GM12875 (cell line): ENCODE data around the gene ARHGAP23.

Experiments
- H3K4me3 ChIP-seq: one replicate; pipeline ENCODE4 v1.5.1; 2011; ENCODE audit warnings: low read depth, low read length, control low read depth
- TF ChIP-seq, protein P1 (sequence below): IDR thresholded peaks from 2 replicates; pipeline ENCODE4 v1.5.1; 2011; ENCODE audit warnings: low read depth, mild to moderate bottlenecking, control low read depth, inconsistent platforms, low read length, moderate library complexity, borderline replicate concordance; ENCODE audit not compliant: insufficient read depth

ARHGAP23 gene

DNA sequence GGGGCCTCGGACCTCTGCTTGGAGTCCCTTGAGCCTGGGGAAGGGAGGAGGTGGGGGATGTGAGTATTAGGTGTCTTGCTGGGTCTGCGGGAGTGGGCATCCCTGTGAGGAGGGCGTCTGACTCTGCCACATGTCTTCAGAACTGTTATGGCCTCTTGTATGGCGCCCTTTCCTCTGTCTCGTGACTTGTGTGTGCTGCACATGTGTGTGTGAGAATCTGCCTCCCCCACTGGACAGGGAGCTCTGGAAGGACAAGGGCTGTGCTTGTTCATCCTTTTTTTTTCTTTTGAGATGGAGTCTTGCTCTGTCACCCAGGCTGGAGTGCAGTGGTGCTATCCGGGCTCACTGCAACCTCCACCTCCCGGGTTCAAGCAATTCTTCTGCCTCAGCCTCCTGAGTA lies 33.4 kb downstream of the ARHGAP23 start:
- TF ChIP-seq, protein P1, sequence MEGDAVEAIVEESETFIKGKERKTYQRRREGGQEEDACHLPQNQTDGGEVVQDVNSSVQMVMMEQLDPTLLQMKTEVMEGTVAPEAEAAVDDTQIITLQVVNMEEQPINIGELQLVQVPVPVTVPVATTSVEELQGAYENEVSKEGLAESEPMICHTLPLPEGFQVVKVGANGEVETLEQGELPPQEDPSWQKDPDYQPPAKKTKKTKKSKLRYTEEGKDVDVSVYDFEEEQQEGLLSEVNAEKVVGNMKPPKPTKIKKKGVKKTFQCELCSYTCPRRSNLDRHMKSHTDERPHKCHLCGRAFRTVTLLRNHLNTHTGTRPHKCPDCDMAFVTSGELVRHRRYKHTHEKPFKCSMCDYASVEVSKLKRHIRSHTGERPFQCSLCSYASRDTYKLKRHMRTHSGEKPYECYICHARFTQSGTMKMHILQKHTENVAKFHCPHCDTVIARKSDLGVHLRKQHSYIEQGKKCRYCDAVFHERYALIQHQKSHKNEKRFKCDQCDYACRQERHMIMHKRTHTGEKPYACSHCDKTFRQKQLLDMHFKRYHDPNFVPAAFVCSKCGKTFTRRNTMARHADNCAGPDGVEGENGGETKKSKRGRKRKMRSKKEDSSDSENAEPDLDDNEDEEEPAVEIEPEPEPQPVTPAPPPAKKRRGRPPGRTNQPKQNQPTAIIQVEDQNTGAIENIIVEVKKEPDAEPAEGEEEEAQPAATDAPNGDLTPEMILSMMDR = no peak
- H3K4me3 ChIP-seq = no peak overlapping the region

DNA sequence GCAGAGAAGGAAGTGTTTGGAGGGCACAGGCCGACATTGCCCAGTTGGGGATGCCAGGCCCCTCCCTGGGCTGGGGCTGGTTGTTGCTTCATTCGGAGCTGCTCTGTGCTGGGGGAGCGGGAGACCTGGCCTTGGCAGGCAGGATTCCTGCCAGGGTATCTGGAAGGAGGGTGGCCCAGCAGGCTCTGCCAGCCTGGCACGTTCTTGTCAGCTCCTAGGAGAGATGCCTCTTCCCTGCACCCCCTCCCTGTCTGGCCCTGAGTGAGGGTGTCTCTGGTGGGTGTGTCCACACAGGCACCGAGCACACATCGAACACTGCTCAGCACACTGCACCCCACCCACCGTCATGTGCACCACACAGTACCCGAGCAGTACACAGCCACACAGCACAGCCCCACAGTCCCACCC lies 35.2 kb downstream of the ARHGAP23 start:
- no peak overlapping the region for H3K4me3 ChIP-seq
- TF ChIP-seq, protein P1 = no peak

DNA sequence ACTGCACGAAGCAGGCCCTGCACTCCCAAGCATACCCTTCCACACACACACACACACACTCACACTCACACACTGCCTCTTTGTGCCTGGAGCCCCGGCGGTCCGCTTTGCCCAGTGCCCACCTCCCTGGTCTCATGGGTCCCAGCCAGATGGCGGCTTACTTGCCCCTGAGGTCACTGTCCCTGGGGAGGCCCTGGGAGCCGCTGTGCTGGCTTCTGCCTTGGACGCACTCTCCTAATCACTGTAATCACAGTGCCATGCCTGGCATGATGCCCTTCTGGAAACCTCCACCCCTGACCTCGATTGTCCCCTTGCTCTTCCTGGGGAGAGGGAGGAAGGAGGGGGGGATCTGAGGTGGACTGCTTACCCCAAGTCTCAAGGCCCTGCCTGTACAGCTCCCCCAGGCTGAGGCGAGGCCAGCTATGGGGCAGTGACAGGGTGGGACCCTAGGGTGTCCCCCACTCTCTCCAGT lies 36.0 kb downstream of the ARHGAP23 start:
- TF ChIP-seq, protein P1 = no peak
- H3K4me3 ChIP-seq = no peak overlapping the region

DNA sequence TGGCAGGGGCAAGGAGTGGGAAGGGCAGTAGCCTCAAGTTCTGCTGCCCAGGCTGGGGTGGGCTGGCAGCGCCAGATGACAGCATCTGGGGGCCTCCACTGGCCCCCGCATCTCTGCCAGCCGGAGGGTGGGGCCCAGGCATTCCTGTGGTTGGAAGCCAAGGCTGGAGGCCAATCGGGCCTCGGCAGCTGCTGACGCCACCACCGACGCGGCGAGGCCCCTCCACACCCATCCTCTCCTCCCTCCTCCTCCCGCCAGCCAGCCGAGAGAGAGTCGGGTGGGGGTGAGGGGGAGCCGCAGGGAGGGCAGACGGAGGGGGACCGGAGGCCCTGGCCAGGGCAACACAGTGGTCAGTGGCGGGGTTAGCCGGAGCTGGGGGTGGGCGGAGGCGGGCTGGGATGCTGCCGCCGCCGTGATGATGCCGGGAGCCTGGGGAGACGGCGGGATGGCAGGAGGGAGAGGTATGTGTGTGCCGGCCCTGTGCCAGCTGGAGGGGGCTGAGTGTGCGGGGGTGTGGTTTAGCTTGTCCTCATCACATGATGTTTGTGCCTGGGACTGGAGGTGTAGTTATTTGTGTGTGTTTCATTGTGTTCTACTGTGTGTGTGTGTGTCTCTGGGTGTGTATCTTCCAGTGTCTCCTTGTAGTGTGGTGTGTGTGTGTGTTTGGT lies 36.6 kb downstream of the ARHGAP23 start:
- no peak overlapping the region for H3K4me3 ChIP-seq
- TF ChIP-seq, protein P1 = no peak

DNA sequence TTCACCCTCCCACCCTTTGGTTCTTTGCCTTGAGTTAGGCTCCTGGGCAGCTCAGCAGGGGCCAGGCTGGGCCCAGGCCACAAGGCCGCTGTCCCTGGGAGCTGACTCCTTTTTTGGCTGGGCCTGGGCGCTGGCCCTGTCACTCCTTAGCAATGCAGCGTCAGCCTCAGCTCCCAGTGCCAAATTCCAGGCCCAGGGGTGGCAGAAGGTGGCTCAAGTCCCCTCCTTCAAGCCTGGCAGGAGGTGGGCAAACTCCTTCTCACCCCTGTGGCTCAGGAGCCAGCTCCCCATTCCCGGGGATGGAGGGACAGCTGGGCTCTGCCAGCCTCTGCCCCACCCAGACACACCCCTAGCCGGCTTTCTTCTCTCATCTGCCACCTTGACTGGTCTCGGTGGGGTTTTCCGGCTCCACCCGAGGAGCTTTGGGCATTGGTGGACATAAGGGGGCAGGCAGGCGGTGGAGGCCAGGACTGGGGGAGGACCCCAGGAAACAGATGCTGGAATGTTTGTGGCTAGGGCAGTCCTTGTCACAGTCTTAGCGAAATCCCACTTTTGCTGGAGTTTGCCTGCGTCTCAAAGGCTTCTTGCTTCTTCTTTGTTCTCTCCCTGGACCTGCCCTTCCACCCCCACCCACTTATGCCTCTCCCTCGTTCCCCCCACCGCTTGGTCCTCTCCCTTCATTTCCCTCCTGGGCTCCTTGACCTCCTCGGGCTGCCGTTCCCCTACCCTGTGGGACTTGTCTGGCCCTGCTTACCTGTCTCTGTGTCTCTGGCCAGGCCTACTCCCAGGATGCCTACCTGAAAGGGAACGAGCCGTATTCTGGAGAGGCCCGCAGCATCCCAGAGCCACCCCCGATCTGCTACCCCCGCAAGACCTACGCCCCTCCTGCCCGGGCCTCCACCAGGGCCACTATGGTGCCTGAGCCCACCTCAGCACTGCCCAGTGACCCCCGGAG lies 37.4 kb downstream of the ARHGAP23 start:
- no peak overlapping the region for H3K4me3 ChIP-seq

DNA sequence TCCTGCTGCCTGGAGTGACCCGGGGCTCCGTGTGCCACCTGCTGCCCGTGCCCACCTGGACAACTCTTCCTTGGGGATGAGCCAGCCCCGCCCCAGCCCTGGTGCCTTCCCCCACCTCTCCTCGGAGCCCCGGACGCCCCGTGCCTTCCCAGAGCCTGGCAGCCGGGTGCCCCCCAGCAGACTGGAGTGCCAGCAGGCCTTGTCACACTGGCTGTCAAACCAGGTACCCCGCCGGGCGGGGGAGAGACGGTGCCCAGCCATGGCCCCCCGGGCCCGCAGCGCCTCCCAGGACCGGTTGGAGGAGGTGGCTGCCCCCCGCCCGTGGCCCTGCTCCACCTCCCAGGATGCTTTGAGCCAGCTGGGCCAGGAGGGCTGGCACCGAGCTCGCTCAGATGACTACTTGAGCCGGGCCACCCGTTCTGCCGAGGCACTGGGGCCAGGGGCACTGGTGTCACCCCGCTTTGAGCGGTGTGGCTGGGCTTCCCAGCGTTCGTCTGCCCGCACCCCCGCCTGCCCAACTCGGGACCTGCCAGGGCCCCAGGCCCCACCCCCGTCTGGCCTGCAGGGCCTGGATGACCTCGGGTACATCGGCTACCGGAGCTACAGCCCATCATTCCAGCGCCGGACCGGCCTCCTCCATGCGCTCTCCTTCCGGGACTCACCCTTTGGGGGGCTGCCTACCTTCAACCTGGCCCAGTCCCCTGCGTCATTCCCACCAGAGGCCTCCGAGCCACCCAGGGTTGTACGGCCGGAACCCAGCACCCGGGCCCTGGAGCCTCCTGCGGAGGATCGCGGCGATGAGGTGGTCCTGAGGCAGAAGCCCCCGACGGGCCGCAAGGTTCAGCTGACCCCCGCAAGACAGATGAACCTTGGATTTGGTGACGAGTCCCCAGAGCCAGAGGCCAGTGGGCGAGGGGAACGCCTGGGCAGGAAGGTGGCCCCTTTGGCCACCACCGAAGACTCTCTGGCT lies 38.4 kb downstream of the ARHGAP23 start:
- H3K4me3 ChIP-seq = no peak overlapping the region
- TF ChIP-seq, protein P1 = no peak

More for the DNA sequence above, 37.4 kb downstream of the ARHGAP23 start:
- TF ChIP-seq, protein P1 = no peak
